Measurements from ENCODE around the gene RAD1. TPM values are rescaled to one million over a fixed set of nuclear protein-coding genes. Genes with fewer than 3 reads are reported as not detected.

The RAD1 gene, protein sequence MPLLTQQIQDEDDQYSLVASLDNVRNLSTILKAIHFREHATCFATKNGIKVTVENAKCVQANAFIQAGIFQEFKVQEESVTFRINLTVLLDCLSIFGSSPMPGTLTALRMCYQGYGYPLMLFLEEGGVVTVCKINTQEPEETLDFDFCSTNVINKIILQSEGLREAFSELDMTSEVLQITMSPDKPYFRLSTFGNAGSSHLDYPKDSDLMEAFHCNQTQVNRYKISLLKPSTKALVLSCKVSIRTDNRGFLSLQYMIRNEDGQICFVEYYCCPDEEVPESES
- total RNA-seq, result 43.5 TPM

DNA sequence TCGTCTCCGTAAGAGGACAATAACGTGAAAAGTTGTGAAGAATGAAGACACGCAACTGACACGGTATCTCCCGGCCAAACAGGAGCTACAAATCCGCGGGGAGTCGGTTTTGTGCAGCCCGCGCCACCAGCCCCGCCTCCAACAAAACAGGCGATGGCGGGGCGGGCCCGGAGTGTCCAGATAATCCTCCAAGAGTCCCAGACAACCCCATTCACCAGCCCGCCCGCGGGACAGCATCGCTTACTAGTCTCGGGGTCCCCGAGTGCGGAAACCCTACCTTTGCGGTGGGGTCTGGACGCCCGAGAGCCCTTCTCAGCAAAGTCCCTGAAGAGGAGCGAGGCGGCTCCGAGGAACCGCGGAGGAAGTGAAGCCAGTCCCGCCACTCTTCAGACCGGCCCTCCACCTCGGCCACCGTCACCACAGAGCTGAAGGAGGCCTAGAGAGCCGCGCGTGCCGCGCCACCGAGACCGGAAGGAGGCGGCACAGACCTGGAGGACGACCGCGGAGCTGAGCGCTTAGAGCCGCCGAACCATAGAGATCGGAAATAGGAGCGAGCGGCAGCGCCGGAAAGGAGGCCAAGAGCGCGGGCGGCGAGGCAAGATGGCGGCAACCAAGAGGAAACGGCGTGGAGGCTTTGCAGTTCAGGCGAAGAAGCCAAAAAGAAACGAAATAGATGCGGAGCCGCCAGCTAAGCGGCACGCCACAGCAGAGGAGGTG lies at the start of gene RAD1, which contains the start of gene BRIX1:
RAD1 (minus strand) TSS at position 366 of the 717 bp plus-strand sequence. CDS start 612 bp downstream, outside the sequence.
BRIX1 (plus strand) TSS at position 573 of the 717 bp plus-strand sequence; CDS start at position 601, 28 bp downstream.

DNA sequence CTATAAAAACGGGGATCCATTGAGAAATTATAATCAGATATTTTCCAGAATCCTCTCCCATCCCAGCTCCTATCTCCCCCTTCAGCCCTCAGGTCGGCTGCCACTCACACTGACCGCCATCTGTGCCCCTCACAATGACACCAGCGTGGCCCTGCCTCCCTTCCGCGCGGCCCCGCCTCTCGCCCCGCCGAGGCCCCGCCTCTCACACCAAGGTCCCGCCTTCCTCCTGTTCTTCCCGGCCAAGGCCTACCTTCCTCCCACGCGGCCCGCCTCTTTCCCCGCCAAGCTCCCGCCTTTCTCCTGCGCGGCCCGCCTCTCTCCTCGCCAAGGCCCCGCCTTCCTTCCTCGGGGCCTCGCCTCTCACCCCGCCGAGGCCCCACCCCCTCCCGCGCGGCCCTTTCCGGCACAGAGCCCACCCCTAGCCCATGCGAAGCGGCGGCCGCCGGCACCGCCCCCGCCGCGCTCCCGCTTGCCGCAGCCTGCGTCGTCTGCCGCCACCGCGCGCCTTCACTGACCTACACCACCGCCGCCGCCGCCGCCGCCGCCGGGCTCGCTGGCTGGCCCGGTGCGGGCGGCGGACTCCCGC lies 13.9 kb upstream of the RAD1 start, which contains the start of gene DNAJC21:
DNAJC21 (plus strand) TSS at position 426 of the 586 bp plus-strand sequence. CDS start 261 bp downstream, outside the sequence.

Other genes starting within 250 kb of the RAD1 start
- 8.5 TPM for gene TTC23L, start 76.3 kb downstream of the RAD1 start, total RNA-seq
- 29.1 TPM for gene BRIX1, start 207 bp upstream of the RAD1 start, total RNA-seq
- 26.3 TPM for gene DNAJC21, start 14.1 kb upstream of the RAD1 start, total RNA-seq
- not detected for gene AGXT2, start 132.4 kb upstream of the RAD1 start, total RNA-seq